Erythroblast (primary cell): ENCODE measurements around the gene MVB12A.

ENCODE experiments used
- DNase-seq, 2 experiments: peaks; one replicate each; lab custom pipeline; 2025; lab: John Stamatoyannopoulos, UW
- GATA1 ChIP-seq: IDR thresholded peaks from 2 replicates; pipeline ENCODE4 v1.6.1; 2011; ENCODE audit warnings: low read depth, mild to moderate bottlenecking, control low read depth, low read length, moderate library complexity
- POLR2A ChIP-seq: IDR thresholded peaks from 2 replicates; pipeline ENCODE4 v1.6.1; 2011; ENCODE audit warnings: mild to moderate bottlenecking, low read length

MVB12A gene

DNA sequence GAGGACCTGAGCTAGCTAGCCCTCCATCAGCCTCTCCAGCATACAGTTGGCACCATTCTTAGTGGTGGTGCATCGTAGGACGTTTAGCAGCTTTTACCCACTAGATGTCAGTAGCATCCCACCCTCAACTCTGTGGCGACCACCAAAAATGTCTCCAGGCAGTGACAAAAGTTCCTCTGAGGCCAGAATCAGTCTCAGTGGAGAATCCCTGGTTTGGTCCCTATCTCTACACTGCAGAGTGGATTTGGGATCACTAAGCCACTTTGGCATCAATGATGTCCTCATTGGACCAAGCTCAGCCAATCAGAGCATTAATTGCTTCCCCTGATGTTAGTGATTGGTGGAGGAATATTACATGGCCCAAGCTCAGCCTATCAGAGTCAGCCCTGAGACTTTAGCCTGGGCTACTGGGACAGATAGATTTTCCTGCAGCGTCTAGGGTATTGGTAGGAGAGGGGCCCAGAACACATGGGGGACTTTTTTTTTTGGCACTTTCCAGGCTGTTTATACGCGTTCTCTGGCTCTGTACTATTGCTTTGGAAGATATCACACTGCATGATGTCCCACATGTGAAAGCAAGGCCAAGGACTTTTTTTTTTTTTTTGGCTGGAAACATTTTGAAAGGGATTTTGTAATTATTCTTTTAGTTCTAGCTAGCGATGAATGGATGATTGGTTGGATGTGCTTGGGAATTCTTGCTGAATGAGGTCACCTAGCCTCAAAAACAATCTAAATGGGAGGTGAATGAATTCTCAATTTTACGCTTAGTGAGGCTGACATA is 21.6 kb downstream of the MVB12A start:
- peak in 1 of 2 experiments; percentile 51 for DNase-seq
- TF ChIP-seq POLR2A: no peak
- TF ChIP-seq GATA1: no peak

DNA sequence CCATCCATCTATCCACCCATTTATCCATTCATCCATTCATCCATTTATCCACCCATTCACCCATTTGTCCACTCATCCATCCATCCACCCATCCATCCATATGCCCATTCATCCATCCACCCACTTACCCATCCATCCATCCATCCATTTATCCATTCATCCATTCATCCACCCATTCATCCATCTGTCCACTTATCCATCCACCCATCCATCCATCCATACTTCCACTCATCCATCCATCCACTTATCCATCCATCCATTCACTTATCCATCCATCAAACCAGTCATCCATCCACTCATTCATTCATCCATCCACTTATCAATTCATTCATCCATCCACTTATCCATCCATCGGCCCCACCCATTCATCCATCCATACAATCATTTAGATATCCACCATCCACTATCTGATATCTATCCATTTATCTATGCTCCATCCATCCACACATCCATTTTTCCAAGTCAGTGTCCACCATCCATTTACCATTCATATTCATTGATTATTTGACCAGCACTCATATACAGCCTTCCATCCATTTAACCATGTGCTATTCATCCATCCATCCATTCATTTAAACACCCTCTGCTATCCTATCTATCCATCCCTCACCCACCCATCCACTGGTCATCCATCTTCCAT is 25.8 kb downstream of the MVB12A start:
- TF ChIP-seq GATA1: no peak
- no peak for DNase-seq

- TF ChIP-seq GATA1 (no peak), POLR2A (no peak)
- DNase-seq: no peak
These were observed 27.9 kb downstream of the MVB12A start for GRCh38 chr19:17447704-17448130.

DNA sequence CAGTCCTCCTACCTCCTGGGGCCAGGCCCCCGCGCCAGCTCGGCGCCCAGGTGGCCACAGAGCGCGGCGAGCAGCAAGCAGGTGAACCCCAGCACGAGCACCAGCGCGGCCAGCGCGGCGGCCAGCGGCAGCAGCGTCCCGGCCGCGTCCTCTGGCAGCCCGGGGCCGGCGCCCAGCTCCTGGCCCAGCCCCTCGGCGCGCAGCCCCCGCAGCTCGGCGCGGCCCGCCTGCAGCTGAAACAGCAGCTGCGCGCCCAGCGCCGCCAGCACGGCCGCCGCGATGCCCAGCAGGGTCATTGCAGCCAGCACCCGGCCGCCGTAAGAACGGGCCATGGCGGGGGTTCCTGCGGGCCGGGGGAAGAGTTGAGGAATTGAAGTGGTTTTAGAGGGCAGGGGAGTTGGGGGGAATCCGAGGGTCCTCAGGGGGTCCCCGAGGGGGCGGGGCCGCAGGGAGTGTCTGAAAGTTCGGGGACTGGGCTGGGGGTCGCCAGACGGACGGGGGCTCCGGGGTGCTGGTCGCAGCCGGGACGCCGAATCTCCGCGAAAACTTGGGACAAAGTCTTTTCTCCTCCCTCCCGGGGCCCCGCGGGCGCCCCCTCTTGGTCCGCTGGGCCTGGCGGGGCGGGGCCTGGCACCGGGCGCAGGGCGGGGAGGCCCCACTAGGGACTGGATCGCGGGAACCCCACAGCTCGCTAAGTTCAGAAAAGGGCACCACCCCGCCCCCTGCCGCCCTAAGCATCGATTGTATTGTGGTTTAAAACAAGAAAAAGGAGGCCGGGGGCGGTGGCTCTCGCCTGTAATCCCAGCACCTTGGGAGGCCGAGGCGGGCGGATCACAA is 28.5 kb downstream of the MVB12A start, which contains the start of gene TMEM221:
TMEM221 (minus strand) TSS at position 538 of the 837 bp plus-strand sequence; CDS start at position 332, 206 bp downstream.
- TF ChIP-seq GATA1 (no peak), POLR2A (no peak)
- DNase-seq: peak; percentile 47 to 63

DNA sequence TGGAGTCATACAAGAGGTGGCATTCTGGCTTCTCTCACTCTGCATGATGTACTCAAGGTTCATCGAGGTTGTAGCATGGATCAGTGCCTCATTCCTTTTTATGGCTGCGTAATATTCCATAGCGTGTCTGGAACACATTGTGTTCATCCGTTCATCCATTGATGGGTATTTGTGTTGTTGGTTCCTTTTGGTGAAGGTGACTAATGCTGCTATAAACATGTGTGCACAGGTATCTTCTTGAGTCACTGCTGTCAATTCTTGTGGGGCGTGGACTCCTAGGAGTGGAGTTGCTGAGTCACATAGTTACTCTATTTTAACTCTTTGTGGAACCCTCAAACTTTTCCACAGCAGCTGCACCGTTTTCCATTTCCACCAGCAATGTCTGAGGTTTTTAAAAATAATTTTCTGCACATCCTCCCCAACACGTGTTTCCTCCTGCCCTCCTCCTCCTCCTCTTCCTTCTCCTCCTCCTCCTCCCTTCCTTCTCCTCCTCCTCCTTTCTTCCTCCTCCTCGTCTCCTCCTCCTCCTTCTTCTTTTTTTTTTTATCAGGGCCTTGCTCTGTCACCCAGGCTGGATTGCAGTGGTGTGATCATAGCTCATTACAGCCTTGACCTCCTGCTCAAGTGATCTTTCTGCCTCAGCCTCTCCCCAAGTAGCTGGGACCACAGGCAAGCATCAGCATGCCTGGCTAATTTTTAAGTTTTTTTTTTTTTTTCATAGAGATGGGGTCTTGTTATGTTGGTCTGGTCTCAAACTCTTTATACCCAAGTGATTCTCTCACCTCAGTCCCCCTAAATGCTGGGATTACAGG is 30.6 kb downstream of the MVB12A start:
- TF ChIP-seq POLR2A: no peak
- no peak for TF ChIP-seq GATA1
- peak in 1 of 2 experiments; percentile 46 for DNase-seq

DNA sequence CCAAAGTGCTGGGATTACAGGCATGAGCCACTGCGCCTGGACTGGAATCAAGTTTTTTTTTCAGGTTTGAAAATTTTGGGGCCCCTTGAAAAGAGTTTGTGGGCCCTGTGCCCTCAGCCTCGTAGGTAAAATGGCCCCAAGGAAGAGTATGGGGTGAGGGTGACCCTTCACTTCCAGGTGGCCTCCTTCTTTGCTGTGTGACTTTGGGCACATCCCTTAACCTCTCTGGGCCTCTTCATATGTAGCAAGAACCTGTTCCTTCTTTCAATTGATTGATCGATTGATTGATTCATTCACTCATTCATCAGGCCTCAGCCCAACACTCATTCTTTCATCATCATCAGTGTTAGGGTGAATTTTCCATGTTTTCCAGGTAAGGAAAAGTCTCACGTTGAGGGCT is 32.0 kb downstream of the MVB12A start:
- TF ChIP-seq GATA1 (no peak), POLR2A (no peak)
- no peak for DNase-seq

GRCh38 chr19:17454576-17455071 is 34.8 kb downstream of the MVB12A start:
- no peak for DNase-seq
- TF ChIP-seq GATA1: no peak
- TF ChIP-seq POLR2A: no peak

- no peak for DNase-seq
- no peak for TF ChIP-seq POLR2A
- no peak for TF ChIP-seq GATA1
These were observed 35.7 kb downstream of the MVB12A start for GRCh38 chr19:17455308-17456123.

- TF ChIP-seq GATA1 (no peak), POLR2A (no peak)
- no peak for DNase-seq
These were observed 36.3 kb downstream of the MVB12A start for GRCh38 chr19:17456127-17456526.

GRCh38 chr19:17457616-17458015 is 37.8 kb downstream of the MVB12A start:
- TF ChIP-seq GATA1: no peak
- no peak for TF ChIP-seq POLR2A
- DNase-seq: no peak

- TF ChIP-seq GATA1: no peak
- no peak for TF ChIP-seq POLR2A
- no peak for DNase-seq
These were observed 39.1 kb downstream of the MVB12A start for GRCh38 chr19:17458970-17459369.

DNA sequence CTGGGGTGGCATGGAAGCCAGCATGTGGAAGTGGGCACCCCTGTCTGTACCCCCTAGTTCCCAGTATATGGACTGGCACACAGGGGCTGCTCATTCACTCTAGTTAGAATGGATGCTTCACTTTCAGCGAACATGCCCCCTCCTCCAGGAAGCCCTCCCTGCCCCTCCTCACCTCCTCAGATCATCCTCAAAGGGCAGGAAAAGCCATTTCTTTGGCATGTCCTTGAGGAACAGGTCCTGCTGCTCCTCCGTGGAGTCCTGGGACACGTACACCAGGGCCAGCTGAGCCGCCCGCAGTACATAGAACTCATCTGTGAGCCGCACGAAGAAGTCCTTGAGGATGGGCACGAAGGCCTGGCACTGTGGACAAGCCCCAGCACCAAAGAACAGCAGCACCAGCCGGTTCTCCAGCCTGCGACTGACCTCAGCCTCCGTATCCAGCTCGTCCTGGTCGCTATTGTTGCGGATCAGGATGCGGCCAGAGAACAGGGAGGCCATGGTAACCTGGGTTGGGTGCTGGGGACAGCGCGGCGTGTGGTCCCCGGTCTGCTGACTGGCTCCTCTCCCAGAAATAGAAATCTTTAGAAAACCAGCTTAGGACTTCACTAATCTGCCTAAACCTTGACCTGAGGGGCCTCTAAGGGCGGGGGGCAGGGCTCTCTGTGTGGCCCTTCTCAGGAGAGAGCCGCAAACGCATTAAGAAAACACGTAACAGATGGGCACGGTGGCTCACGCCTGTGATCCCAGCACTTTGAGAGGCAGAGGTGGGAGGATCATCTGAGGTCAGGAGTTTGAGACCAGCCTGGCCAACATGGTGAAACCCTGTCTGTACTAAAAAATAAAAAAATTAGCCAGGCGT is 40.8 kb downstream of the MVB12A start, which contains the start of gene NXNL1:
NXNL1 (minus strand) TSS at position 555 of the 859 bp plus-strand sequence; CDS start at position 498, 57 bp downstream.
- TF ChIP-seq GATA1 (no peak), POLR2A (no peak)
- no peak for DNase-seq
